ENCODE measurements around the gene TEX55.

- no peak for TF ChIP-seq CTCF (IDR thresholded peaks at IDR 0.05)
- TF ChIP-seq POLR2A (IDR thresholded peaks at IDR 0.05) = no peak
Measured at GRCh38 chr3:119195151-119195476, 49.1 kb downstream of the TEX55 start.

Measured in esophagus squamous epithelium (tissue), 4 donors.